GM21515 (cell line): Measurements from ENCODE around the gene NBPF9.
"Not testable (repeated sequence)": the region's sequence is repeated elsewhere in the genome, so short reads cannot be mapped to it uniquely, and the experiment has no call there.

Source experiments
- ATAC-seq: cut with Tn5 transposase; IDR thresholded peaks from one replicate; pipeline ENCODE4 v1.9.1; 2021; ENCODE audit not compliant: unreplicated experiment

Gene NBPF9

DNA sequence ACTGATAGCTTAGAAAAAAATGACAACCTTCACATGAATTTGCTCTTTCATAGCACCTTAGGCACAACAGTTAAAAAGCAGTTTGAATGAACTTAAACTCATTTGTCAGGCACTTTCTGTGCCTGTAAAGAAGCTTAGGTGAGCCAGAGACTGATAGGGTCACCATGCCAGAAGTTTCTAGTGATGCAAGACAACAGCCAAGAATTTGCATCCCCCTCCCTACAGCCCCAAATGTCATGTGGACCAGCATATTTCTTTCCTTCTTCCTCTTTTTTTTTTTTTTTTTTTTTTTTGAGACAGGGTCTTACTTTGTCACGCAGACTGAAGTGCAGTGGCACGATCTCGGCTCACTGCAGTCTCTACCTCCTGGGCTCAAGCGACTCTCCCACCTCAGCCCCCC, 89.8 kb downstream of the NBPF9 start:
- ATAC-seq = not testable (repeated sequence)

DNA sequence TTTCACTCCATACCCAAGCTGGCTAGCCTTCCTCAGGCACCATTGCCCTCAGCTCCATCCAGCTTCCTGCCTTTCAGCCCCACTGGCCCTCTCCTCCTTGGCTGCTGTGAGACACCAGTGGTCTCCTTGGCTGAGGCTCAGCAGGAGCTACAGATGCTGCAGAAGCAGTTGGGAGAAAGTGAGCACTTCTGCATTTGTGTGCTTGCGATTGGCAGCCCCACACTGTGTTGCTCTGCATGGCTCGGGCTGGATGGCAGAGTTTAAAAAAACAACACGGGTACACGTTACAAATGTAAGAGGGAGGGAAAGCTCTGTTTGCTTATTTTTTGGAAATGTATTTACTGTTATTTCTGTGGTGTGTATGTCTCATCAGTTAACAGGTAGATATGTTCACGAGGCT, 90.8 kb downstream of the NBPF9 start:
- not testable (repeated sequence) for ATAC-seq

GRCh38 chr1:149009761-149010160, 93.6 kb downstream of the NBPF9 start:
- not testable (repeated sequence) for ATAC-seq

GRCh38 chr1:149008769-149009168, 94.6 kb downstream of the NBPF9 start:
- ATAC-seq = not testable (repeated sequence)

DNA sequence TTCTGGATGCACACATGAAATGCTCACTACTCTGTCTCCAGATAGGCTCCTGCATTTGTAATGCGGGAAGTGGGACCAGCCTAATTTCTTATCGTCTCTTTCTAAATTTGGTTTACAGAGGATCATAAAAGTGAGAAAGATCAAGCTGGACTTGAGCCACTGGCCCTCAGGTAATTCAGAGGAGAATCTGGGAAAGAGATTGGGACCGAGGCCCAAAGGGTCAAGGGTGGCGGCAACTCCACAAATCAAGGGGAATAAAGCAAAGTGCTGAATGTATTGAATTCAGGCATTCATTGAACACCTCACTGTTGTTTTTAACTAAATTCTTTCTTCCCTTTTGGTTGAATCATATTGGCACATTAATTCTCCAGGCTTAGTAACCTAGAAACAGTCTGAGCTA, 95.0 kb downstream of the NBPF9 start:
- ATAC-seq = not testable (repeated sequence)
